GM23338 (cell line): ENCODE measurements around the gene TMEM179. TPM values are rescaled to one million over a fixed set of nuclear protein-coding genes. Genes with fewer than 3 reads are reported as not detected.

Experiments used
- ATAC-seq: fragments of 200-7000 bp; cut with Tn5 transposase; 3 replicates; pipeline ENCODE4 v1.9.1; 2020
- DNase-seq: peaks from one replicate; pipeline ENCODE4 v3.0.0-alpha.2; 2015; ENCODE audit warnings: low spot score
- H2AFZ ChIP-seq: fragments of 200-600 bp; sonication (generic); 2 replicates; pipeline ENCODE4 v1.8.0; 2016; ENCODE audit warnings: antibody characterized with exemption, mild to moderate bottlenecking, moderate library complexity
- H3F3A ChIP-seq: fragments of 200-600 bp; sonication (generic); replicated peaks from 2 replicates; pipeline ENCODE4 v1.8.0; 2017; ENCODE audit warnings: antibody characterized with exemption, mixed run types, low read depth
- H3K27ac ChIP-seq: fragments of 200-600 bp; sonication (generic); 2 replicates; pipeline ENCODE4 v1.6.1; 2016; ENCODE audit warnings: low read depth
- H3K27me3 ChIP-seq: fragments of 200-600 bp; sonication (generic); 2 replicates; pipeline ENCODE4 v1.8.0; 2016; ENCODE audit warnings: mild to moderate bottlenecking, mixed run types, moderate library complexity; ENCODE audit not compliant: insufficient read depth
- H3K36me3 ChIP-seq: fragments of 200-600 bp; sonication (generic); 2 replicates; pipeline ENCODE4 v1.8.0; 2016; ENCODE audit warnings: mild to moderate bottlenecking; ENCODE audit not compliant: insufficient read depth
- H3K4me1 ChIP-seq: fragments of 200-600 bp; sonication (generic); 2 replicates; pipeline ENCODE4 v1.8.0; 2016; ENCODE audit warnings: mild to moderate bottlenecking, moderate library complexity; ENCODE audit not compliant: insufficient read depth
- H3K4me2 ChIP-seq: fragments of 200-600 bp; sonication (generic); 2 replicates; pipeline ENCODE4 v1.7.1; 2017; ENCODE audit warnings: mixed run types
- H3K4me3 ChIP-seq: fragments of 200-600 bp; sonication (generic); 2 replicates; pipeline ENCODE4 v1.6.1; 2016; ENCODE audit warnings: mixed run types
- H3K79me2 ChIP-seq: fragments of 200-600 bp; sonication (generic); replicated peaks from 2 replicates; pipeline ENCODE4 v1.8.0; 2017; ENCODE audit warnings: mild to moderate bottlenecking; ENCODE audit not compliant: insufficient read depth
- H3K9me2 ChIP-seq: fragments of 200-600 bp; sonication (generic); 2 replicates; pipeline ENCODE4 v1.8.0; 2017; ENCODE audit not compliant: insufficient read depth
- H4K20me1 ChIP-seq: fragments of 200-600 bp; sonication (generic); replicated peaks from 2 replicates; pipeline ENCODE4 v1.8.0; 2017; ENCODE audit warnings: mild to moderate bottlenecking; ENCODE audit not compliant: insufficient read depth
- H3K27ac Mint-ChIP-seq: 2 replicates; pipeline ENCODE4 v1.8.0; 2020; ENCODE audit warnings: inconsistent platforms, mild to moderate bottlenecking, moderate library complexity, mixed read lengths
- H3K27me3 Mint-ChIP-seq: 3 replicates; pipeline ENCODE4 v1.8.0; 2022; ENCODE audit warnings: low read depth, mild to moderate bottlenecking, moderate library complexity, mixed read lengths, inconsistent platforms; ENCODE audit not compliant: insufficient read depth, poor library complexity
- H3K36me3 Mint-ChIP-seq: 3 replicates; pipeline ENCODE4 v1.8.0; 2021; ENCODE audit warnings: low read depth, mild to moderate bottlenecking, inconsistent platforms, moderate library complexity, mixed read lengths
- H3K4me1 Mint-ChIP-seq: 3 replicates; pipeline ENCODE4 v1.8.0; 2020; ENCODE audit warnings: mild to moderate bottlenecking, inconsistent platforms, mixed read lengths
- H3K4me3 Mint-ChIP-seq: 3 replicates; pipeline ENCODE4 v1.8.0; 2021; ENCODE audit warnings: moderate library complexity, mild to moderate bottlenecking, inconsistent platforms, mixed read lengths
- H3K9me3 Mint-ChIP-seq: 3 replicates; pipeline ENCODE4 v1.8.0; 2020; ENCODE audit warnings: moderate library complexity, mild to moderate bottlenecking, inconsistent platforms, mixed read lengths
- CREB1 ChIP-seq: fragments of 250-450 bp; sonication (Bioruptor Pico); IDR thresholded peaks from 2 replicates; pipeline ENCODE4 v1.5.0; 2020; ENCODE audit warnings: low read depth, mild to moderate bottlenecking, moderate library complexity
- EZH2 ChIP-seq: fragments of 200-600 bp; sonication (generic); IDR thresholded peaks from one replicate; pipeline ENCODE4 v1.8.0; 2017; ENCODE audit warnings: antibody characterized with exemption, mild to moderate bottlenecking, low read depth; ENCODE audit not compliant: unreplicated experiment
- EZH2phosphoT487 ChIP-seq: fragments of 200-600 bp; sonication (generic); IDR thresholded peaks from one replicate; pipeline ENCODE4 v1.8.1; 2018; ENCODE audit warnings: antibody characterized with exemption; ENCODE audit not compliant: unreplicated experiment
- JUNB ChIP-seq: IDR thresholded peaks from one replicate; pipeline ENCODE4 v1.6.1; 2016; ENCODE audit warnings: antibody characterized with exemption; ENCODE audit not compliant: unreplicated experiment
- NANOG ChIP-seq: IDR thresholded peaks from 2 replicates; pipeline ENCODE4 v1.6.1; 2016; ENCODE audit warnings: antibody characterized with exemption, borderline replicate concordance
- ZNF331 ChIP-seq: fragments of 250-450 bp; sonication (Bioruptor Pico); IDR thresholded peaks from 2 replicates; pipeline ENCODE4 v1.5.0; 2020; ENCODE audit warnings: low read depth, mild to moderate bottlenecking, moderate library complexity
- polyA plus RNA-seq: library from polyadenylated mRNA; unstranded; fragments of >200 nt; fragmentation: Nextera tagmentation; extraction: Ambion mirVana; gene quantifications from 2 replicates; pipeline ENCODE4 v1.2.1, GENCODE V29; 2016
- total RNA-seq: library from RNA; depleted of rRNA; stranded (reverse); fragments of >200 nt; shearing (Covaris generic); gene quantifications from 2 replicates; pipeline ENCODE4 v1.2.3, GENCODE V29; 2014
- TF ChIP-seq, protein P1 (sequence below): fragments of 250-450 bp; sonication (Bioruptor Pico); IDR thresholded peaks from 2 replicates; pipeline ENCODE4 v1.5.0; 2020; ENCODE audit warnings: mild to moderate bottlenecking, moderate library complexity
- TF ChIP-seq, protein P2 (sequence below), 2 experiments: fragments of 200-600 bp in 1 of 2; sonication (generic) in 1 of 2; conservative IDR thresholded peaks; 2 replicates each; pipeline versions ENCODE4 v1.5.1 to v1.6.1; 2016 to 2017; ENCODE audit warnings: antibody characterized with exemption in 2 of 2, low read depth in 2 of 2, mild to moderate bottlenecking in 2 of 2, moderate library complexity in 1 of 2

Gene TMEM179
- total and polyA plus RNA-seq, 2 experiments from 2014 or later, result 1.0 to 4.8 TPM

DNA sequence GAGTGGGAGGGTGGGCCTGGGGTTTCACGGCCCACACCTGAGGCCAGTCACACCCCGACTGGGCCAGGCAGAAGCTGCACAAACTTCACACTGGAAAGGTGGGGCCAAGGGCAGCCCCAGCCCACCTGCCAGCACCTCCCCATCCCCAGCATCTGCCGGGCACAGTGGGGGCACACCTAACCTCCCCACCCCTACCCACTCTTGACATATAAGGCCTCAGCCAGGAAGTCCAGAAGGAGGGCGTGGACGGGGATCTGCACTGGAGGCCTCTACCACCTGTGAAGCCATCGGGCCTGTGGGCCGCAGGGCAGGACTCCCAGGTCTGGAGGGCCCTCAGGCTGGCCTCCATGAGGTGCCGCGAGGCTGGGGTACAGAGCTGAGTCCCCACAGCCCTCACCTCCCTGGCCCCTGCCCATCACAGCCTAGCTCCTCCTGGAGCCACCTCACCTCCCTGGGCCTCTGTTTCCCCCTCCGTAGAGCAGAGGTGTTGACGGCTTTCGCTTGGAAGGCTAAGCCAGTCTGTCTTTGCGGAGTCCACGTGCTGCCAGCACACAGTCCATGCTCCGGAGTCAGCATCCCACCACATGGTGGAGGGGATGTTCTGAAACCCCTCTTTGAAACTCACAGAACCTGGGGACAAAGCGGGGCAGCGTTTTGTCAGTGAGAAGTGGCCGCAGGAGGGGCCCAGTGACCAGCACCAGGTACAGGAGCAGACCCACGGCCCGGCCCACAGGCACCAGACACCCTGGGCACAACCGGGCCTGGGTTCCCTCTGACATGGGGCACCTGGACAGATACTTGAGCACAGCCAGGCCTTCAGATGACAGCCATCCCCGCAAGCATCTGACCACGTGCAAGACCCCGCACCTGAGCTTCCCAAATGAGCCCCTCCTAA is 46.7 kb upstream of the TMEM179 start (continued):
- TF ChIP-seq, protein P1, sequence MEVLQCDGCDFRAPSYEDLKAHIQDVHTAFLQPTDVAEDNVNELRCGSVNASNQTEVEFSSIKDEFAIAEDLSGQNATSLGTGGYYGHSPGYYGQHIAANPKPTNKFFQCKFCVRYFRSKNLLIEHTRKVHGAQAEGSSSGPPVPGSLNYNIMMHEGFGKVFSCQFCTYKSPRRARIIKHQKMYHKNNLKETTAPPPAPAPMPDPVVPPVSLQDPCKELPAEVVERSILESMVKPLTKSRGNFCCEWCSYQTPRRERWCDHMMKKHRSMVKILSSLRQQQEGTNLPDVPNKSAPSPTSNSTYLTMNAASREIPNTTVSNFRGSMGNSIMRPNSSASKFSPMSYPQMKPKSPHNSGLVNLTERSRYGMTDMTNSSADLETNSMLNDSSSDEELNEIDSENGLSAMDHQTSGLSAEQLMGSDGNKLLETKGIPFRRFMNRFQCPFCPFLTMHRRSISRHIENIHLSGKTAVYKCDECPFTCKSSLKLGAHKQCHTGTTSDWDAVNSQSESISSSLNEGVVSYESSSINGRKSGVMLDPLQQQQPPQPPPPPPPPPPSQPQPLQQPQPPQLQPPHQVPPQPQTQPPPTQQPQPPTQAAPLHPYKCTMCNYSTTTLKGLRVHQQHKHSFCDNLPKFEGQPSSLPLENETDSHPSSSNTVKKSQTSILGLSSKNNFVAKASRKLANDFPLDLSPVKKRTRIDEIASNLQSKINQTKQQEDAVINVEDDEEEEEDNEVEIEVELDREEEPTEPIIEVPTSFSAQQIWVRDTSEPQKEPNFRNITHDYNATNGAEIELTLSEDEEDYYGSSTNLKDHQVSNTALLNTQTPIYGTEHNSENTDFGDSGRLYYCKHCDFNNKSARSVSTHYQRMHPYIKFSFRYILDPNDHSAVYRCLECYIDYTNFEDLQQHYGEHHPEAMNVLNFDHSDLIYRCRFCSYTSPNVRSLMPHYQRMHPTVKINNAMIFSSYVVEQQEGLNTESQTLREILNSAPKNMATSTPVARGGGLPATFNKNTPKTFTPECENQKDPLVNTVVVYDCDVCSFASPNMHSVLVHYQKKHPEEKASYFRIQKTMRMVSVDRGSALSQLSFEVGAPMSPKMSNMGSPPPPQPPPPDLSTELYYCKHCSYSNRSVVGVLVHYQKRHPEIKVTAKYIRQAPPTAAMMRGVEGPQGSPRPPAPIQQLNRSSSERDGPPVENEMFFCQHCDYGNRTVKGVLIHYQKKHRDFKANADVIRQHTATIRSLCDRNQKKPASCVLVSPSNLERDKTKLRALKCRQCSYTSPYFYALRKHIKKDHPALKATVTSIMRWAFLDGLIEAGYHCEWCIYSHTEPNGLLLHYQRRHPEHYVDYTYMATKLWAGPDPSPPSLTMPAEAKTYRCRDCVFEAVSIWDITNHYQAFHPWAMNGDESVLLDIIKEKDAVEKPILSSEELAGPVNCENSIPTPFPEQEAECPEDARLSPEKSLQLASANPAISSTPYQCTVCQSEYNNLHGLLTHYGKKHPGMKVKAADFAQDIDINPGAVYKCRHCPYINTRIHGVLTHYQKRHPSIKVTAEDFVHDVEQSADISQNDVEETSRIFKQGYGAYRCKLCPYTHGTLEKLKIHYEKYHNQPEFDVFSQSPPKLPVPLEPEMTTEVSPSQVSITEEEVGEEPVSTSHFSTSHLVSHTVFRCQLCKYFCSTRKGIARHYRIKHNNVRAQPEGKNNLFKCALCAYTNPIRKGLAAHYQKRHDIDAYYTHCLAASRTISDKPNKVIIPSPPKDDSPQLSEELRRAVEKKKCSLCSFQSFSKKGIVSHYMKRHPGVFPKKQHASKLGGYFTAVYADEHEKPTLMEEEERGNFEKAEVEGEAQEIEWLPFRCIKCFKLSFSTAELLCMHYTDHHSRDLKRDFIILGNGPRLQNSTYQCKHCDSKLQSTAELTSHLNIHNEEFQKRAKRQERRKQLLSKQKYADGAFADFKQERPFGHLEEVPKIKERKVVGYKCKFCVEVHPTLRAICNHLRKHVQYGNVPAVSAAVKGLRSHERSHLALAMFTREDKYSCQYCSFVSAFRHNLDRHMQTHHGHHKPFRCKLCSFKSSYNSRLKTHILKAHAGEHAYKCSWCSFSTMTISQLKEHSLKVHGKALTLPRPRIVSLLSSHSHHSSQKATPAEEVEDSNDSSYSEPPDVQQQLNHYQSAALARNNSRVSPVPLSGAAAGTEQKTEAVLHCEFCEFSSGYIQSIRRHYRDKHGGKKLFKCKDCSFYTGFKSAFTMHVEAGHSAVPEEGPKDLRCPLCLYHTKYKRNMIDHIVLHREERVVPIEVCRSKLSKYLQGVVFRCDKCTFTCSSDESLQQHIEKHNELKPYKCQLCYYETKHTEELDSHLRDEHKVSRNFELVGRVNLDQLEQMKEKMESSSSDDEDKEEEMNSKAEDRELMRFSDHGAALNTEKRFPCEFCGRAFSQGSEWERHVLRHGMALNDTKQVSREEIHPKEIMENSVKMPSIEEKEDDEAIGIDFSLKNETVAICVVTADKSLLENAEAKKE (CRISPR knock-in tag), result no peak
- TF ChIP-seq JUNB, result no peak

DNA sequence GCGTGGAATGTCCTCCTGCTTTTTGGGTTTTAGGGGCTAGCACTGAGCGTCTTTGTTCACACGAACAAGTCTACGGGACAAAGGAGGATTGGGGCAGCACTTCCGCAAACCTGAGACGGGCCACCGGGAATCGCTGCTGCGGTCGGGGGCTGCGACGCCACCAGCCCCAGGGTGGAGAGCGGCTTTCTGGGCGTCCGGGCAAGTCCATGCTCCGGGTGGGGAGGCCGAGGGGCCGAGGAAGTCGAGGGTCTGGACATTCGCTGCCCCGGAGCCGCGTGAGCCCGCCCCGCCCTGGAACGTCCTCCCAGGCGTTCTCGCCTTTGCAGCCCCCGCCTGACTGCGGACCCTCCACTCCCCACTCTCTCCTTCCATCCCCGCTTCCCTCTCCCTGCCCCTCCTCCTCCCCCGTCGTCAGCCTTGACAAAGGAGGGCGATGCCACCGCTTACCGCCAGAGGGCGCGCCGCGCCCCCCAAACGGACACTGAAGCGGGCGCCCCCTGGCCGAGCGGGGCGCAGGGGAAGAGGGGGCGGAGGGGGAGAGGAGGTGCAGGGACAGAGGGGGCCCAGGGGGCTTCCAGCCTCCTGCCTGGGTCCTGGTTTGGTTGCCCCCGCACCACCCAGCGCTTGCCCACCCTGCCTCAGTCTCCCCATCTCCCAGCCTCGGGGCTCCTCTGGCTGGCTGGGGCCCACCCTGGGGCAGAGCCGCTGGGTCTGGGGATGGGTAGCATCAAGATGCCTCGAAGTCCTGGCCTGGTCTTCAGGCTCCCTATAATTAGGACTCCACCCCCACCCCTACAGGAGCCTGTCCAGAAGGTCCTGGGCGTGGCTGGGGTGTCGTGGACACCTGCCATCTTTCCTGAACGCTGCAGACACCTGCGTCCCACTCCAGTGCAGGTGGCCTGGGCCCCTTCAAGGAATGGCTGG is 45.7 kb upstream of the TMEM179 start:
- peaks cover 35% of the 10 kb centered on the region for H3K9me3 Mint-ChIP-seq
- no peaks in the 10 kb centered on the region for H3K9me2 ChIP-seq
- no peak overlapping the region for H3K27ac Mint-ChIP-seq
- no peaks in the 10 kb centered on the region for H3K36me3 ChIP-seq
- no peaks in the 10 kb centered on the region for H3K4me1 Mint-ChIP-seq
- H3F3A ChIP-seq, result no peaks in the 10 kb centered on the region
- H3K27ac ChIP-seq, result no peak overlapping the region
- H3K4me3 Mint-ChIP-seq, result peak overlapping the region; percentile 83
- H3K27me3 Mint-ChIP-seq, result peaks cover 16% of the 10 kb centered on the region
- no peaks in the 10 kb centered on the region for H3K79me2 ChIP-seq
- H2AFZ ChIP-seq, result peak overlapping the region; percentile 99
- no peaks in the 10 kb centered on the region for H4K20me1 ChIP-seq
- H3K36me3 Mint-ChIP-seq, result peaks cover 17% of the 10 kb centered on the region
- H3K4me2 ChIP-seq, result peak overlapping the region; percentile 96
- no peaks in the 10 kb centered on the region for H3K4me1 ChIP-seq
- H3K27me3 ChIP-seq, result peaks cover 8% of the 10 kb centered on the region
- DNase-seq, result peak; percentile 91
- ATAC-seq, result peak; percentile 89
- H3K4me3 ChIP-seq, result peak overlapping the region; percentile 89
- TF ChIP-seq CREB1 (CRISPR knock-in tag) (peak; percentile 61; the same call in 1 of the 2 replicates), EZH2phosphoT487 (no peak), EZH2 (peak; percentile 53), NANOG (no peak), ZNF331 (CRISPR knock-in tag) (no peak)
- TF ChIP-seq, protein P2, sequence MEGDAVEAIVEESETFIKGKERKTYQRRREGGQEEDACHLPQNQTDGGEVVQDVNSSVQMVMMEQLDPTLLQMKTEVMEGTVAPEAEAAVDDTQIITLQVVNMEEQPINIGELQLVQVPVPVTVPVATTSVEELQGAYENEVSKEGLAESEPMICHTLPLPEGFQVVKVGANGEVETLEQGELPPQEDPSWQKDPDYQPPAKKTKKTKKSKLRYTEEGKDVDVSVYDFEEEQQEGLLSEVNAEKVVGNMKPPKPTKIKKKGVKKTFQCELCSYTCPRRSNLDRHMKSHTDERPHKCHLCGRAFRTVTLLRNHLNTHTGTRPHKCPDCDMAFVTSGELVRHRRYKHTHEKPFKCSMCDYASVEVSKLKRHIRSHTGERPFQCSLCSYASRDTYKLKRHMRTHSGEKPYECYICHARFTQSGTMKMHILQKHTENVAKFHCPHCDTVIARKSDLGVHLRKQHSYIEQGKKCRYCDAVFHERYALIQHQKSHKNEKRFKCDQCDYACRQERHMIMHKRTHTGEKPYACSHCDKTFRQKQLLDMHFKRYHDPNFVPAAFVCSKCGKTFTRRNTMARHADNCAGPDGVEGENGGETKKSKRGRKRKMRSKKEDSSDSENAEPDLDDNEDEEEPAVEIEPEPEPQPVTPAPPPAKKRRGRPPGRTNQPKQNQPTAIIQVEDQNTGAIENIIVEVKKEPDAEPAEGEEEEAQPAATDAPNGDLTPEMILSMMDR (conservative IDR thresholded peaks at IDR 0.05; ENCODE audit: low read depth in 2 of 2), result peak; percentile 90 to 100
